GM21367 (cell line): ENCODE results near the gene HOXB4.

ENCODE experiments used
- ATAC-seq: cut with Tn5 transposase; IDR thresholded peaks from one replicate; pipeline ENCODE4 v1.9.1; 2021; ENCODE audit not compliant: unreplicated experiment

Gene HOXB4

GRCh38 chr17:48601539-48602425 lies 23.6 kb upstream of the HOXB4 start:
- no peak for ATAC-seq

- no peak for ATAC-seq
Measured at GRCh38 chr17:48601207-48601538, 23.0 kb upstream of the HOXB4 start.

GRCh38 chr17:48600244-48601098 lies 22.3 kb upstream of the HOXB4 start:
- ATAC-seq, result no peak

- ATAC-seq, result no peak
Measured at GRCh38 chr17:48599354-48599753, 21.2 kb upstream of the HOXB4 start.

- ATAC-seq, result no peak
Measured at GRCh38 chr17:48598736-48599135, 20.6 kb upstream of the HOXB4 start.

GRCh38 chr17:48597778-48598631 lies 19.9 kb upstream of the HOXB4 start:
- ATAC-seq, result no peak

GRCh38 chr17:48597528-48597777 lies 19.3 kb upstream of the HOXB4 start:
- no peak for ATAC-seq

GRCh38 chr17:48596735-48597527 lies 18.8 kb upstream of the HOXB4 start:
- no peak for ATAC-seq

- ATAC-seq, result no peak
Measured at GRCh38 chr17:48596000-48596734, 18.0 kb upstream of the HOXB4 start.

GRCh38 chr17:48595278-48595999 lies 17.3 kb upstream of the HOXB4 start:
- ATAC-seq, result no peak

GRCh38 chr17:48594538-48595277 lies 16.6 kb upstream of the HOXB4 start:
- no peak for ATAC-seq

- ATAC-seq, result no peak
Measured at GRCh38 chr17:48593840-48594537, 15.8 kb upstream of the HOXB4 start.

GRCh38 chr17:48593126-48593829 lies 15.1 kb upstream of the HOXB4 start, which contains the start of gene HOXB5:
HOXB5 (minus strand) TSS chr17:48593779; CDS start chr17:48593682, 97 bp downstream.
- no peak for ATAC-seq

GRCh38 chr17:48592577-48592976 lies 14.4 kb upstream of the HOXB4 start:
- no peak for ATAC-seq

GRCh38 chr17:48592057-48592514 lies 13.9 kb upstream of the HOXB4 start:
- ATAC-seq, result no peak

GRCh38 chr17:48591255-48592056 lies 13.3 kb upstream of the HOXB4 start:
- no peak for ATAC-seq
